A549 (cell line): Measurements from ENCODE around the gene TLR6. TPM values are rescaled to one million over a fixed set of nuclear protein-coding genes. Genes with fewer than 3 reads are reported as not detected.

Source experiments
- ATAC-seq, 2 experiments: fragments of 200-7000 bp in 1 of 2; fragments of >200 bp in 1 of 2; cut with Nextera tagmentation in 1 of 2; cut with Tn5 transposase in 1 of 2; 3 replicates each; pipeline versions ENCODE4 v1.8.0 to v1.9.1; 2018 to 2020; ENCODE audit warnings: mild to moderate bottlenecking in 1 of 2, moderate library complexity in 1 of 2
- CTCF ChIA-PET: fragments of 300-600 bp; sonication (Branson Sonifier 250); formaldehyde crosslinking; extraction: SDS; loops from one replicate; lab custom pipeline; 2021; ENCODE audit warnings: antibody characterized with exemption, inconsistent platforms; lab: Yijun Ruan, JAX
- POLR2A ChIA-PET: fragments of 350-600 bp; formaldehyde crosslinking; extraction: SDS; loops from one replicate; lab custom pipeline; 2021; ENCODE audit warnings: antibody characterized with exemption, inconsistent platforms; lab: Yijun Ruan, JAX
- DNase-seq, 2 experiments: peaks; one replicate each; pipeline versions ENCODE4 v3.0.0 to v3.0.0-alpha.2; 2011 to 2016; ENCODE audit warnings: low read depth in 1 of 2, low spot score in 1 of 2
- FAIRE-seq: peaks from 2 replicates; lab custom pipeline; 2011; peaks lifted over from hg19 to GRCh38; lab: Jason Lieb, UNC
- H3K27ac ChIP-seq, 2 experiments: fragments of >200 bp; sonication (Bioruptor Twin); formaldehyde crosslinking; 3 replicates each; pipeline ENCODE4 v1.5.1; 2016 to 2017
- H3K4me1 ChIP-seq: fragments of >200 bp; sonication (Bioruptor Twin); formaldehyde crosslinking; 3 replicates; pipeline ENCODE4 v1.6.1; 2016
- H3K4me2 ChIP-seq: fragments of >200 bp; sonication (Bioruptor Twin); formaldehyde crosslinking; 3 replicates; pipeline ENCODE4 v1.6.1; 2016
- H3K4me3 ChIP-seq: fragments of >200 bp; sonication (Bioruptor Twin); formaldehyde crosslinking; 3 replicates; pipeline ENCODE4 v1.5.1; 2016
- H3K9me3 ChIP-seq: fragments of >200 bp; sonication (Bioruptor Twin); formaldehyde crosslinking; 3 replicates; pipeline ENCODE4 v1.6.1; 2016
- BCL3 ChIP-seq: fragments of >200 bp; sonication (Bioruptor Twin); formaldehyde crosslinking; IDR thresholded peaks from 3 replicates; pipeline ENCODE4 v1.6.1; 2016
- BHLHE40 ChIP-seq: IDR thresholded peaks from 2 replicates; pipeline ENCODE4 v1.6.1; 2012; ENCODE audit warnings: low read depth, low read length, inconsistent platforms
- CBX8 ChIP-seq: fragments of 200-600 bp; sonication (generic); IDR thresholded peaks from 2 replicates; pipeline ENCODE4 v1.6.1; 2016
- CEBPB ChIP-seq, 2 experiments: fragments of >200 bp in 1 of 2; sonication (Bioruptor Twin) in 1 of 2; formaldehyde crosslinking in 1 of 2; IDR thresholded peaks; 2 replicates each; pipeline ENCODE4 v1.6.1; 2012 to 2016
- EHF ChIP-seq: fragments of 250-450 bp; sonication (Bioruptor Pico); IDR thresholded peaks from 2 replicates; pipeline ENCODE4 v1.5.0; 2020; ENCODE audit warnings: mild to moderate bottlenecking
- ESRRA ChIP-seq: fragments of 150-350 bp; IDR thresholded peaks from 2 replicates; pipeline ENCODE4 v1.6.1; 2014; ENCODE audit warnings: mild to moderate bottlenecking, low read length, borderline replicate concordance
- HEYL ChIP-seq: fragments of 250-450 bp; sonication (Bioruptor Pico); IDR thresholded peaks from 2 replicates; pipeline ENCODE4 v1.8.0; 2021; ENCODE audit warnings: mild to moderate bottlenecking, moderate library complexity
- HOXB5 ChIP-seq: fragments of 250-450 bp; sonication (Bioruptor Pico); IDR thresholded peaks from 2 replicates; pipeline ENCODE4 v1.5.0; 2020; ENCODE audit warnings: mild to moderate bottlenecking, moderate library complexity
- JUN ChIP-seq, 2 experiments: fragments of >200 bp; sonication (Bioruptor Twin); formaldehyde crosslinking; IDR thresholded peaks; 2 replicates in 1 of 2; 3 replicates in 1 of 2; pipeline ENCODE4 v1.6.1; 2016 to 2017
- MAFK ChIP-seq: fragments of 450-650 bp; IDR thresholded peaks from 2 replicates; pipeline ENCODE4 v1.6.1; 2014; ENCODE audit not compliant: partially characterized antibody
- MAX ChIP-seq: IDR thresholded peaks from 2 replicates; pipeline ENCODE4 v1.6.1; 2012
- MYC ChIP-seq: IDR thresholded peaks from 2 replicates; pipeline ENCODE4 v1.6.1; 2012; ENCODE audit warnings: mild to moderate bottlenecking, inconsistent platforms, low read length, improper control_type of control experiment, borderline replicate concordance
- NPAS2 ChIP-seq: fragments of 250-450 bp; sonication (Bioruptor Pico); IDR thresholded peaks from 2 replicates; pipeline ENCODE4 v1.8.0; 2022; ENCODE audit warnings: mild to moderate bottlenecking, moderate library complexity, borderline replicate concordance
- PBX3 ChIP-seq: IDR thresholded peaks from 2 replicates; pipeline ENCODE4 v1.6.1; 2012
- POLR2A ChIP-seq: IDR thresholded peaks from 2 replicates; pipeline ENCODE4 v1.6.1; 2012; ENCODE audit warnings: mild to moderate bottlenecking, low read length
- RCOR1 ChIP-seq: fragments of 150-350 bp; IDR thresholded peaks from 2 replicates; pipeline ENCODE4 v1.6.1; 2014; ENCODE audit warnings: antibody characterized with exemption, low read length, low read depth
- RNF2 ChIP-seq: fragments of 200-600 bp; sonication (generic); IDR thresholded peaks from 2 replicates; pipeline ENCODE4 v1.6.1; 2016; ENCODE audit warnings: low read depth, mild to moderate bottlenecking, antibody characterized with exemption, moderate library complexity, borderline replicate concordance
- USF2 ChIP-seq: fragments of 450-650 bp; IDR thresholded peaks from 2 replicates; pipeline ENCODE4 v1.6.1; 2014; ENCODE audit warnings: antibody characterized with exemption
- ZC3H11A ChIP-seq: fragments of 450-650 bp; IDR thresholded peaks from 2 replicates; pipeline ENCODE4 v1.6.1; 2014; ENCODE audit warnings: antibody characterized with exemption, mild to moderate bottlenecking
- ZFP36 ChIP-seq: fragments of 450-650 bp; IDR thresholded peaks from 2 replicates; pipeline ENCODE4 v1.6.1; 2014; ENCODE audit warnings: borderline replicate concordance; ENCODE audit not compliant: partially characterized antibody
- ZSCAN20 ChIP-seq: fragments of 250-450 bp; sonication (Bioruptor Pico); IDR thresholded peaks from 2 replicates; pipeline ENCODE4 v1.8.0; 2022; ENCODE audit warnings: mild to moderate bottlenecking, moderate library complexity
- WGBS: methylation state at CpG from one replicate; pipeline ENCODE4 v1.1.6; 2017; ENCODE audit errors: missing lambda C conversion rate; 5-methylcytosine and 5-hydroxymethylcytosine counted together
- polyA plus RNA-seq, 4 experiments: library from polyadenylated mRNA; depleted of rRNA in 3 of 4; stranded (reverse); fragments of >200 nt; fragmentation: RNase III in 1 of 4; extraction: RNeasy Plus Mini Kit Qiagen cat#74134 plus additional on column Dnase treatment in 1 of 4; gene quantifications; 2 replicates in 3 of 4; 3 replicates in 1 of 4; pipeline ENCODE4 v1.2.3, GENCODE V29; 2011 to 2017
- TF ChIP-seq, protein P1 (sequence below): fragments of 200-600 bp; sonication (generic); IDR thresholded peaks from 2 replicates; pipeline ENCODE4 v1.6.1; 2016; ENCODE audit warnings: antibody characterized with exemption, mild to moderate bottlenecking, moderate library complexity

TLR6 gene
- polyA plus RNA-seq, 2 of the 4 experiments (the other 2 are of a cell fraction) = 5.6 to 11.5 TPM

- ATAC-seq = no peak
- no peak overlapping the region for H3K4me3 ChIP-seq
- ChIA-PET POLR2A (no interaction called here), CTCF (interaction anchor here (1.3 to 8.8 kb wide), 2 partner anchors 16 to 41 kb away, joined by 3 to 60 read pairs; no protein-coding TSS in a partner anchor)
- H3K27ac ChIP-seq = no peak overlapping the region
- H3K9me3 ChIP-seq = 0 out of 3 replicates have a peak, but pooled peaks cover 6% of the 10 kb centered on the region
- TF ChIP-seq ZSCAN20 (CRISPR knock-in tag) (no peak), BCL3 (no peak), JUN (IDR thresholded peaks at IDR 0.05) (no peak), EHF (CRISPR knock-in tag) (no peak), CEBPB (IDR thresholded peaks at IDR 0.05) (no peak), ZC3H11A (no peak)
- WGBS = 95% methylated on average over 2 of the region's 2 CpGs
- no peak for FAIRE-seq
- H3K4me2 ChIP-seq = no peak overlapping the region
- peaks cover 7% of the 10 kb centered on the region; the same call in 1 of the 3 replicates for H3K4me1 ChIP-seq
- DNase-seq = no peak
Observed at GRCh38 chr4:38800366-38800765, 56.3 kb downstream of the TLR6 start.

- Histone ChIP-seq H3K27ac (no peak overlapping the region), H3K4me3 (no peak overlapping the region), H3K4me1 (no peaks in the 10 kb centered on the region), H3K4me2 (no peak overlapping the region), H3K9me3 (no peaks in the 10 kb centered on the region)
- TF ChIP-seq ZFP36 (no peak), MYC (no peak), BHLHE40 (no peak), JUN (IDR thresholded peaks at IDR 0.05) (no peak), ESRRA (no peak), RCOR1 (no peak), POLR2A (no peak), MAFK (no peak)
- POLR2A ChIA-PET = no interaction called here
- no peak for DNase-seq
- ATAC-seq = no peak
- CTCF ChIA-PET = interaction anchor here (0.7 to 2.7 kb wide), 5 partner anchors 9 to 164 kb away, joined by 3 to 14 read pairs (median 4); partner anchors contain the start of gene TLR1
- 88% methylated on average over 3 of the region's 3 CpGs for WGBS
- FAIRE-seq = no peak
Observed at GRCh38 chr4:38795087-38795486, 61.5 kb downstream of the TLR6 start.

- FAIRE-seq (no peak), ATAC-seq (no peak), DNase-seq (no peak)
- Histone ChIP-seq H3K4me2 (no peak overlapping the region), H3K4me3 (no peak overlapping the region), H3K9me3 (peaks cover 3% of the 10 kb centered on the region; the same call in 1 of the 3 replicates), H3K4me1 (peaks cover under 1% of the 10 kb centered on the region; the same call in 2 of the 3 replicates), H3K27ac (no peak overlapping the region)
- POLR2A ChIA-PET = no interaction called here
- no peak for TF ChIP-seq MAX
- TF ChIP-seq HOXB5 (CRISPR knock-in tag) = no peak
- no peak for TF ChIP-seq MYC
- no peak for TF ChIP-seq MAFK
- TF ChIP-seq, protein P1, sequence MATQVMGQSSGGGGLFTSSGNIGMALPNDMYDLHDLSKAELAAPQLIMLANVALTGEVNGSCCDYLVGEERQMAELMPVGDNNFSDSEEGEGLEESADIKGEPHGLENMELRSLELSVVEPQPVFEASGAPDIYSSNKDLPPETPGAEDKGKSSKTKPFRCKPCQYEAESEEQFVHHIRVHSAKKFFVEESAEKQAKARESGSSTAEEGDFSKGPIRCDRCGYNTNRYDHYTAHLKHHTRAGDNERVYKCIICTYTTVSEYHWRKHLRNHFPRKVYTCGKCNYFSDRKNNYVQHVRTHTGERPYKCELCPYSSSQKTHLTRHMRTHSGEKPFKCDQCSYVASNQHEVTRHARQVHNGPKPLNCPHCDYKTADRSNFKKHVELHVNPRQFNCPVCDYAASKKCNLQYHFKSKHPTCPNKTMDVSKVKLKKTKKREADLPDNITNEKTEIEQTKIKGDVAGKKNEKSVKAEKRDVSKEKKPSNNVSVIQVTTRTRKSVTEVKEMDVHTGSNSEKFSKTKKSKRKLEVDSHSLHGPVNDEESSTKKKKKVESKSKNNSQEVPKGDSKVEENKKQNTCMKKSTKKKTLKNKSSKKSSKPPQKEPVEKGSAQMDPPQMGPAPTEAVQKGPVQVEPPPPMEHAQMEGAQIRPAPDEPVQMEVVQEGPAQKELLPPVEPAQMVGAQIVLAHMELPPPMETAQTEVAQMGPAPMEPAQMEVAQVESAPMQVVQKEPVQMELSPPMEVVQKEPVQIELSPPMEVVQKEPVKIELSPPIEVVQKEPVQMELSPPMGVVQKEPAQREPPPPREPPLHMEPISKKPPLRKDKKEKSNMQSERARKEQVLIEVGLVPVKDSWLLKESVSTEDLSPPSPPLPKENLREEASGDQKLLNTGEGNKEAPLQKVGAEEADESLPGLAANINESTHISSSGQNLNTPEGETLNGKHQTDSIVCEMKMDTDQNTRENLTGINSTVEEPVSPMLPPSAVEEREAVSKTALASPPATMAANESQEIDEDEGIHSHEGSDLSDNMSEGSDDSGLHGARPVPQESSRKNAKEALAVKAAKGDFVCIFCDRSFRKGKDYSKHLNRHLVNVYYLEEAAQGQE = no peak
- no peak for TF ChIP-seq USF2
- TF ChIP-seq RNF2 = no peak
- no peak for TF ChIP-seq NPAS2 (CRISPR knock-in tag)
- no peak for TF ChIP-seq BCL3
- no peak for TF ChIP-seq HEYL (CRISPR knock-in tag)
- no peak for TF ChIP-seq CBX8
- no peak for TF ChIP-seq ZFP36
- no peak for TF ChIP-seq PBX3
- CTCF ChIA-PET = interaction anchor here (1.5 to 2.7 kb wide), 2 partner anchors 8 to 35 kb away, joined by 4 to 14 read pairs; no protein-coding TSS in a partner anchor
- 64% methylated on average over 2 of the region's 2 CpGs for WGBS
Observed at GRCh38 chr4:38794051-38794450, 62.6 kb downstream of the TLR6 start.
